Measurements from ENCODE around the gene ITGA8. TPM values are rescaled to one million over a fixed set of nuclear protein-coding genes. Genes with fewer than 3 reads are reported as not detected.
A peak's percentile ranks its signal among the peaks of the same experiment; 100 is the strongest.
"Not testable (repeated sequence)": the region's sequence is repeated elsewhere in the genome, so short reads cannot be mapped to it uniquely, and the experiment has no call there.

The ITGA8 gene
- polyA plus RNA-seq, 3 donors, result not detected

DNA sequence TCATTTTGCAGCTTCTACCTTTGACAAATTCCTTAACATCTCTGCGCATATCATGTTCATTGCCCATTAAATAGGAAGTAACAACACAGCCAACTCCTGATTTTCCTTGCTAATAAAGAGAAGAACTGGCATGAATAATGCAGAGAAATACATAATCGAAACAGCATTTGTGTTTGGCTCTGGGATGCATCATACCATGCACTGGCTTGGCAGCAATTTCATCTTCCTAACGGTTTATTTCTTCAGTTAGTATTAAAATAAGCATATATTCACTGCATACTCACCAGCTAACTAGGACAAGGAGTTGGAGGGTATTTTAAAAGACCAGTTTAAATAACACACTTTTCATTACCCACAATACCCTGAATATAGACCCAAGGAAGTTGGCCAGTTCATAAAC is 132.5 kb downstream of the ITGA8 start:
- TF ChIP-seq, protein P1, sequence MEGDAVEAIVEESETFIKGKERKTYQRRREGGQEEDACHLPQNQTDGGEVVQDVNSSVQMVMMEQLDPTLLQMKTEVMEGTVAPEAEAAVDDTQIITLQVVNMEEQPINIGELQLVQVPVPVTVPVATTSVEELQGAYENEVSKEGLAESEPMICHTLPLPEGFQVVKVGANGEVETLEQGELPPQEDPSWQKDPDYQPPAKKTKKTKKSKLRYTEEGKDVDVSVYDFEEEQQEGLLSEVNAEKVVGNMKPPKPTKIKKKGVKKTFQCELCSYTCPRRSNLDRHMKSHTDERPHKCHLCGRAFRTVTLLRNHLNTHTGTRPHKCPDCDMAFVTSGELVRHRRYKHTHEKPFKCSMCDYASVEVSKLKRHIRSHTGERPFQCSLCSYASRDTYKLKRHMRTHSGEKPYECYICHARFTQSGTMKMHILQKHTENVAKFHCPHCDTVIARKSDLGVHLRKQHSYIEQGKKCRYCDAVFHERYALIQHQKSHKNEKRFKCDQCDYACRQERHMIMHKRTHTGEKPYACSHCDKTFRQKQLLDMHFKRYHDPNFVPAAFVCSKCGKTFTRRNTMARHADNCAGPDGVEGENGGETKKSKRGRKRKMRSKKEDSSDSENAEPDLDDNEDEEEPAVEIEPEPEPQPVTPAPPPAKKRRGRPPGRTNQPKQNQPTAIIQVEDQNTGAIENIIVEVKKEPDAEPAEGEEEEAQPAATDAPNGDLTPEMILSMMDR (IDR thresholded peaks at IDR 0.05), result no peak
- Mint-ChIP-seq H3K4me1 (no peaks in the 10 kb centered on the region), H3K9me3 (peaks cover 0 to 4% (median 0%) of the 10 kb centered on the region in 7 donors), H3K27ac (no peak overlapping the region), H3K27me3 (ENCODE audit: low read depth in 3 of 3) (peaks cover 2 to 4% (median 2%) of the 10 kb centered on the region in 3 donors), H3K4me3 (no peak overlapping the region), H3K36me3 (no peaks in the 10 kb centered on the region)
- Histone ChIP-seq H3K27me3 (ENCODE audit: control insufficient read depth in 2 of 2, insufficient read depth in 2 of 2, low read length in 2 of 2) (peaks cover 0 to 2% of the 10 kb centered on the region in 2 donors), H3K79me2 (ENCODE audit: insufficient read depth, low read length) (no peaks in the 10 kb centered on the region), H3K27ac (ENCODE audit: low read depth in 1 of 2, low read length in 2 of 2) (no peak overlapping the region), H3K4me3 (replicated peaks in 1 of 3; ENCODE audit: low read depth in 2 of 3, low read length in 3 of 3) (no peak overlapping the region), H3K36me3 (replicated peaks in 1 of 2; ENCODE audit: control insufficient read depth in 1 of 2, insufficient read depth in 2 of 2, low read length in 2 of 2) (no peaks in the 10 kb centered on the region), H3K4me1 (ENCODE audit: control insufficient read depth in 1 of 2, insufficient read depth in 2 of 2, low read length in 2 of 2) (no peaks in the 10 kb centered on the region), H3K9me3 (replicated peaks in 1 of 2; ENCODE audit: control insufficient read depth in 1 of 2, insufficient read depth in 1 of 2, low read length in 2 of 2) (no peaks in the 10 kb centered on the region), H4K20me1 (ENCODE audit: insufficient read depth, low read length) (no peaks in the 10 kb centered on the region), H2AFZ (ENCODE audit: insufficient read depth, low read depth, low read length, poor library complexity, severe bottlenecking) (no peak overlapping the region), H3K4me2 (replicated peaks; ENCODE audit: extremely low read depth, low read length, poor library complexity, severe bottlenecking) (no peak overlapping the region), H3K9ac (ENCODE audit: insufficient read depth, low read length, poor library complexity, severe bottlenecking) (no peak overlapping the region)
- DNase-seq, result no peak
- intact Hi-C loops (cut with micrococcal nuclease), result no loop called here
- WGBS (ENCODE audit: insufficient coverage), result no CpG with 5 or more reads among the region's 3 CpGs

DNA sequence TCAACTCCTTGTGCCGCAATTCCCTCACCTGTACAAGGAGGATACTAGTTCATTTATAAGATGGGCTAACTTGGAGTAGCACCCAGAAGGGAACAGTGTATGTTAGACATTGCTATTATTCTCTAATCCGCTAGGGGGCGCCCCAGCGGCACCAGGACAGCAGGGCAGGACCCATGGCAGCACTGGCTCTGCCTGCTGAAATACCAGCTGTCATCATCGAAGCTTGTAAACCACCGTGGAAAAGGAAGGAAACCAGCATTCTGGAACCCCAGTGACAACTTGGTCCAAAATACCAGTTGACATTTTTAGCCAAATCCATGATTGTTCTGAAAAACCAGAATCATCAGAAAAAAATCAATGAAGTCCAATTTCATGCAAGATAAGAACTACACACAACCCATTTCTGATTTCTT is 134.4 kb downstream of the ITGA8 start:
- H3K4me3 Mint-ChIP-seq, result no peak overlapping the region
- H3K36me3 ChIP-seq (replicated peaks in 1 of 2; ENCODE audit: control insufficient read depth in 1 of 2, insufficient read depth in 2 of 2, low read length in 2 of 2), result no peaks in the 10 kb centered on the region
- no peak overlapping the region for H3K4me2 ChIP-seq (replicated peaks; ENCODE audit: extremely low read depth, low read length, poor library complexity, severe bottlenecking)
- H3K4me1 ChIP-seq (ENCODE audit: control insufficient read depth in 1 of 2, insufficient read depth in 2 of 2, low read length in 2 of 2), result no peaks in the 10 kb centered on the region
- no peak overlapping the region for H3K27ac ChIP-seq (ENCODE audit: low read depth in 1 of 2, low read length in 2 of 2)
- DNase-seq, result peak in 1 of 3 donors; percentile 4
- no peak overlapping the region for H3K27ac Mint-ChIP-seq
- no peaks in the 10 kb centered on the region for H3K36me3 Mint-ChIP-seq
- no peak overlapping the region for H2AFZ ChIP-seq (ENCODE audit: insufficient read depth, low read depth, low read length, poor library complexity, severe bottlenecking)
- peaks cover 0 to 2% of the 10 kb centered on the region in 2 donors for H3K27me3 ChIP-seq (ENCODE audit: control insufficient read depth in 2 of 2, insufficient read depth in 2 of 2, low read length in 2 of 2)
- no peaks in the 10 kb centered on the region for H3K4me1 Mint-ChIP-seq
- peaks cover 0 to 4% (median 2%) of the 10 kb centered on the region in 7 donors for H3K9me3 Mint-ChIP-seq
- H3K27me3 Mint-ChIP-seq (ENCODE audit: low read depth in 3 of 3), result peaks cover 0 to 4% (median 2%) of the 10 kb centered on the region in 3 donors
- TF ChIP-seq, protein P1 (IDR thresholded peaks at IDR 0.05), result peak; percentile 63
- H3K4me3 ChIP-seq (replicated peaks in 1 of 3; ENCODE audit: low read depth in 2 of 3, low read length in 3 of 3), result no peak overlapping the region
- no peaks in the 10 kb centered on the region for H3K9me3 ChIP-seq (replicated peaks in 1 of 2; ENCODE audit: control insufficient read depth in 1 of 2, insufficient read depth in 1 of 2, low read length in 2 of 2)
- H3K79me2 ChIP-seq (ENCODE audit: insufficient read depth, low read length), result no peaks in the 10 kb centered on the region
- intact Hi-C loops (cut with micrococcal nuclease), result no loop called here
- no peak overlapping the region for H3K9ac ChIP-seq (ENCODE audit: insufficient read depth, low read length, poor library complexity, severe bottlenecking)
- H4K20me1 ChIP-seq (ENCODE audit: insufficient read depth, low read length), result no peaks in the 10 kb centered on the region
- 0% methylated on average over 5 of the region's 6 CpGs for WGBS (ENCODE audit: insufficient coverage)

DNA sequence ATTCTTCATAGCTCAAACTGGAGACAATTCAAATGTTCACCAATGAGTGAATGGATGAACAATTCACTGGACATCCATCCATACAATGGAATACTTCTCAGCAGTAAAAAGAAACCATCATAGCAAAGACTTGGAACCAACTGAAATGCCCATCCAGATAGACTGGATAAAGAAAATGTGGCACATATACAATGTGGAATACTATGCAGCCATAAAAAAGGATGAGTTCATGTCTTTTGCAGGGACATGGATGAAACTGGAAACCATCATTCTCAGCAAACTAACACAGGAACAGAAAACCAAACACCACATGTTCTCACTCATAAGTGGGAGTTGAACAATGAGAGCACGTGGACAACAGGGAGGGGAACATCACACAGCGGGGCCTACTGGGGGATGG is 136.8 kb downstream of the ITGA8 start:
- H3K4me1 ChIP-seq (ENCODE audit: control insufficient read depth in 1 of 2, insufficient read depth in 2 of 2, low read length in 2 of 2); H3K27me3 Mint-ChIP-seq (ENCODE audit: low read depth in 3 of 3); H3K4me3 ChIP-seq (replicated peaks in 1 of 3; ENCODE audit: low read depth in 2 of 3, low read length in 3 of 3); DNase-seq; H4K20me1 ChIP-seq (ENCODE audit: insufficient read depth, low read length); H3K36me3 Mint-ChIP-seq; H3K9ac ChIP-seq (ENCODE audit: insufficient read depth, low read length, poor library complexity, severe bottlenecking); H3K4me3 Mint-ChIP-seq; H3K4me1 Mint-ChIP-seq; H3K79me2 ChIP-seq (ENCODE audit: insufficient read depth, low read length); intact Hi-C loops (cut with micrococcal nuclease); H3K4me2 ChIP-seq (replicated peaks; ENCODE audit: extremely low read depth, low read length, poor library complexity, severe bottlenecking); H3K9me3 ChIP-seq (replicated peaks in 1 of 2; ENCODE audit: control insufficient read depth in 1 of 2, insufficient read depth in 1 of 2, low read length in 2 of 2); H2AFZ ChIP-seq (ENCODE audit: insufficient read depth, low read depth, low read length, poor library complexity, severe bottlenecking); H3K36me3 ChIP-seq (replicated peaks in 1 of 2; ENCODE audit: control insufficient read depth in 1 of 2, insufficient read depth in 2 of 2, low read length in 2 of 2); H3K27ac Mint-ChIP-seq; H3K27ac ChIP-seq (ENCODE audit: low read depth in 1 of 2, low read length in 2 of 2); H3K9me3 Mint-ChIP-seq; H3K27me3 ChIP-seq (ENCODE audit: control insufficient read depth in 2 of 2, insufficient read depth in 2 of 2, low read length in 2 of 2): not testable (repeated sequence)
- WGBS (ENCODE audit: insufficient coverage), result no CpG with 5 or more reads among the region's 2 CpGs
